ENCODE data around the gene FMNL2.

FMNL2 gene

DNA sequence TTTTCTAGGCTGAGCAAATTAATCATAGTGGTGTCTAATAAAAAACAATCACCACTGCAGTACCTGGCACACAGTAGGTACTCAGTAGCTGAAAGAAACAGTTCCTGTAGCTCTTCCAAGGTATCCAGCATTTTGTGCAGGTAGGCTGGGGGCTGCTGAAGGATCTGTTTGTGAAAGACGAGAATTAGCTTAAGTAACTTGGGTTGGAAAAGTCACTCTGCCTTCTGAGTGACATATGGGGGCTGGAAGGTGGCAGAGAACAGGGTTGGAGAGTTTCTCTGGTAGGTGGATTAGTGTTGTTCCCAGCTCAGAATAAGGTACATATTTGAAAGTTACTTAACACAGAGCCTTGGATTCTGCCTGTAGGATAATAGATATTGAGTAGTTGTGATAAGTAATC lies 72.8 kb downstream of the FMNL2 start:
- TF ChIP-seq, protein P1, sequence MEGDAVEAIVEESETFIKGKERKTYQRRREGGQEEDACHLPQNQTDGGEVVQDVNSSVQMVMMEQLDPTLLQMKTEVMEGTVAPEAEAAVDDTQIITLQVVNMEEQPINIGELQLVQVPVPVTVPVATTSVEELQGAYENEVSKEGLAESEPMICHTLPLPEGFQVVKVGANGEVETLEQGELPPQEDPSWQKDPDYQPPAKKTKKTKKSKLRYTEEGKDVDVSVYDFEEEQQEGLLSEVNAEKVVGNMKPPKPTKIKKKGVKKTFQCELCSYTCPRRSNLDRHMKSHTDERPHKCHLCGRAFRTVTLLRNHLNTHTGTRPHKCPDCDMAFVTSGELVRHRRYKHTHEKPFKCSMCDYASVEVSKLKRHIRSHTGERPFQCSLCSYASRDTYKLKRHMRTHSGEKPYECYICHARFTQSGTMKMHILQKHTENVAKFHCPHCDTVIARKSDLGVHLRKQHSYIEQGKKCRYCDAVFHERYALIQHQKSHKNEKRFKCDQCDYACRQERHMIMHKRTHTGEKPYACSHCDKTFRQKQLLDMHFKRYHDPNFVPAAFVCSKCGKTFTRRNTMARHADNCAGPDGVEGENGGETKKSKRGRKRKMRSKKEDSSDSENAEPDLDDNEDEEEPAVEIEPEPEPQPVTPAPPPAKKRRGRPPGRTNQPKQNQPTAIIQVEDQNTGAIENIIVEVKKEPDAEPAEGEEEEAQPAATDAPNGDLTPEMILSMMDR (conservative IDR thresholded peaks at IDR 0.05; ENCODE audit: low read depth) = no peak
- no peak overlapping the region for H3K27ac ChIP-seq
- POLR2A ChIA-PET (ENCODE audit: low non-redundant PET) = no interaction called here
- no peak for DNase-seq (ENCODE audit: low spot score)
- CTCF ChIA-PET = interaction anchor here (0.7 kb wide), 1 partner anchor 12 kb away, joined by 3 read pairs; no protein-coding TSS in a partner anchor

DNA sequence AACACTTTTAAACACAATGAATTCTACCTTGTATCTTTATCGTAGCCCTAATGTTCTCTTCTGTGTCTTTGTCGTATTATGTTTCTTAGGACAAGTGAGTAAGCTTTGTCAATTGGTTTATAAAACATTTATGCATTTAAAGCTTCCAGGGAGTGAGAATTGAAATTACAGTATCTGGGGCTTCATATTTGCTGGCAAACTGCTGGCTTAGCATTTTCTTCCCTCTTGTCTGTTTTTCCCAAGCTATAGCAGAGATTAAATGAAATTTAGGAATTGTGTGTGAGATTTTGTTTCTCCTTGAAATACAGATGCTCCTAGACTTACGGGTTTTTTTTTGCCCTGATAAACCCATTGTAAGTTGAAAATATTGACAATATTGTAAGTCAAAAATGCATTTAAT lies 73.3 kb downstream of the FMNL2 start:
- ChIA-PET CTCF (interaction anchor here (0.7 kb wide), 1 partner anchor 12 kb away, joined by 3 read pairs; no protein-coding TSS in a partner anchor), POLR2A (ENCODE audit: low non-redundant PET) (no interaction called here)
- no peak overlapping the region for H3K27ac ChIP-seq
- TF ChIP-seq, protein P1 (conservative IDR thresholded peaks at IDR 0.05; ENCODE audit: low read depth) = no peak
- DNase-seq (ENCODE audit: low spot score) = no peak

DNA sequence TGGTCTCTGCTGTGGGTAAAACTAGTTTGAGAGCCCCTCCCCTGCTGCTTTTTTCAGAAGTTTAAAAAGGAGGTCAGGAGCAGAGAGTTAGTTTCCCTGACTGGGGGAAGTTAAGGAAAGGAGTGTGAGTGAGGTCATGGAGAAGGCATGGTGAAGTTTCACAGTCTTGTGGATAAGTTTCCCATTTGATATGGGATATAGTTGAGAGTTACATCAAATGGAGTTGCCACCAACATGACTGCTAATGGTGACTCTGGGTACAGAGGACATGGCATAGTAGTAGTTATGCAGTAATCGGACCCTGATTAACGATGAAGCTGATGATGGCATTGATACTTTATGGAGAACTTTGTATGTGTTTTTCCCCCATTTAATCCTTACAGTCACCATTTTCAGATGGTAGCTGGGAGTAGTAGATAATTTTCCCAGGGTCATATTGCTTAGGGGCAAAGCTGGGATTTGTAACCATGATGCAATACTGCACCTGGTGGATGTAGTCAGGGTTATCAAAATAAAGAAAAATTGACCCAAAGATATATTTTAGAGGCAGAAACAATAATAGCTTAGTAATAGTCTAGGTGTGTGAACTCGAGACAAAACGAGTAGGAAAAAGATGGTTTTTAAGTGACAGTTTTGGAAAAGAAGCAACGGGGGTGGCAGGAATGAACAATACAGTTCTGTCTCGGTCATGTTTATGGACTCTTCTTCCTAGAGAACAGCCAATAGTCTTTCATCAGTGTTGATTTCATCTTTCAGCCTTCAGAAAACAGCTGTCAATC lies 74.6 kb downstream of the FMNL2 start:
- ChIA-PET POLR2A (ENCODE audit: low non-redundant PET) (no interaction called here), CTCF (no interaction called here)
- no peak for DNase-seq (ENCODE audit: low spot score)
- TF ChIP-seq, protein P1 (conservative IDR thresholded peaks at IDR 0.05; ENCODE audit: low read depth) = no peak
- no peak overlapping the region for H3K27ac ChIP-seq

DNA sequence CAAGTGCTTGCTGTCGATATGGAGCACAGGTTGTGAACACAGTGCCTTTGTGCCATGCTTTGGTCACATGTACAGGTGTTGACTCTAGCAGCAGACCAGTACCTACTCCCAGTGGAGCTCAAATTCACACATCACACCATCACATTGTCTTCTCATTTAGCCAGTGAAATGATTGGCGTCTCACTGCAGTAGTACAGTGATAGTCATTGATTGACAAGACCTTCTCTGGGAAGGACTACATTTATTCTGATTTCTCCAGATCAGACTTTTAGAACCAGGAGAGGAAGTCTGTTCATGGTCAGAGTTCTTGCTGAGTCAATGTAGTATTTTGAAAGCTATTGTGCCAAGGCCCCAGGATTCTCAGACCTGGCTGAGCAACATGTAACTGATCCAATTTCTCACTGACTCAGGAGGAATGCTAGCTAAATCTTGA lies 75.2 kb downstream of the FMNL2 start:
- TF ChIP-seq, protein P1 (conservative IDR thresholded peaks at IDR 0.05; ENCODE audit: low read depth) = no peak
- ChIA-PET POLR2A (ENCODE audit: low non-redundant PET) (no interaction called here), CTCF (no interaction called here)
- no peak overlapping the region for H3K27ac ChIP-seq
- no peak for DNase-seq (ENCODE audit: low spot score)

DNA sequence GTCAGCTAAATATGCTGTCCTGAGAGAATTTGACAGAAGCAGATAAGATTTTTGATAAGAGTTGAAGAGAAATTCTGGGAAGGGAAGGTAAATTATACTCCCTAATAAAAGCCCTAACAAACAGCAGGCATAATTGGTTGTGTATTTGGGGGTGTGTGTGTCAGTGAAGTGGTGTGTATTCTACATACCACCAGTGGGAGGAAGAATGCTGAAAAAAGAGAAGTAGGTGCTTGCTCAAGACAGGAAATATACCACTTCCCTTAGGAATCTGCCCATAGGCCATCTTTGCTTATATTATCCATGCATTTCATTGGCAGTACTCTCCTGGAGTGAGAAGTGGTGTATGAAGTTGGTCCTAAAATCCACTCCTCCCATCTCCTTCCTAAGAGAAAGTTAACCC lies 76.2 kb downstream of the FMNL2 start:
- TF ChIP-seq, protein P1 (conservative IDR thresholded peaks at IDR 0.05; ENCODE audit: low read depth) = no peak
- POLR2A ChIA-PET (ENCODE audit: low non-redundant PET) = no interaction called here
- DNase-seq (ENCODE audit: low spot score) = no peak
- no peak overlapping the region for H3K27ac ChIP-seq
- CTCF ChIA-PET = no interaction called here

DNA sequence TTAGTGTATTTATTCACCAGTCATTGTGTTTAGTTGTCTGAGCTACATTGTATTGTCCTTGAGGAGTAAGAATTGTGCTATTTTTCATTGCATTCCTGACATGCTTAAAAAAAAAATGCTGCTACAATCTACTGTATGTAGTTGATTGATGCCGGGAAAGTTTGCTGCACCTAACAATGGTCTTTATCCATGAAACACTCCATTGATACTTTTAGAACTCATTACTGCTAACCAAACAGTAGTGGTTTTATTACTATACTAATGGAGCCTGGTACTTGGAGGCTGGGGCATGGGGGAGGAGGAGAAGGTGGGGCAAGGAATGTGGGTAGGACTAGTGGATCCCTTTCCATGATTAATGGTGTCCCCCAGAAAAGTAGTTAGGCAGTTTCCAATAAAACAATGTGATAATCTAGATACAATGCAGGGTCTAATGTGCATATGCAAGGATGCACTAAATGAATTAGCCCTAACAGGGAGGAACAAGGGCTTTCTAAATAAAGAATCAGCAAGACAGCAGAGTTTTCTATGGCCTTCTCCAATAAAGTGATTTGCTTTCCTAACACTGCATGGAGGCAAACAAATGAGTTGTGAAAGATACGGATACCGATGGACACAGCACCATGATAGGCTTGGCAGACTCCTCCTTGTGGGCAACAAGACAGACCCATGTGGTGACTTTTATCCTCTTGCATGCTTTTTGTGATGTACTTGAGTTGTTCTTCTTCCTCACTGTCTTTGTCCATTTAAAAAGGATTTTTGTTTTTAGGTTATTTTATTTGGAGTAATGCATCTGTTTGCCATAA lies 78.5 kb downstream of the FMNL2 start:
- POLR2A ChIA-PET (ENCODE audit: low non-redundant PET) = no interaction called here
- TF ChIP-seq, protein P1 (conservative IDR thresholded peaks at IDR 0.05; ENCODE audit: low read depth) = no peak
- DNase-seq (ENCODE audit: low spot score) = no peak
- CTCF ChIA-PET = no interaction called here
- H3K27ac ChIP-seq = no peak overlapping the region
